Measurements from ENCODE around the gene BAIAP3. TPM values are rescaled to one million over a fixed set of nuclear protein-coding genes. Genes with fewer than 3 reads are reported as not detected.

Gene BAIAP3
- polyA plus RNA-seq, 1 experiment, result 0.19 TPM

DNA sequence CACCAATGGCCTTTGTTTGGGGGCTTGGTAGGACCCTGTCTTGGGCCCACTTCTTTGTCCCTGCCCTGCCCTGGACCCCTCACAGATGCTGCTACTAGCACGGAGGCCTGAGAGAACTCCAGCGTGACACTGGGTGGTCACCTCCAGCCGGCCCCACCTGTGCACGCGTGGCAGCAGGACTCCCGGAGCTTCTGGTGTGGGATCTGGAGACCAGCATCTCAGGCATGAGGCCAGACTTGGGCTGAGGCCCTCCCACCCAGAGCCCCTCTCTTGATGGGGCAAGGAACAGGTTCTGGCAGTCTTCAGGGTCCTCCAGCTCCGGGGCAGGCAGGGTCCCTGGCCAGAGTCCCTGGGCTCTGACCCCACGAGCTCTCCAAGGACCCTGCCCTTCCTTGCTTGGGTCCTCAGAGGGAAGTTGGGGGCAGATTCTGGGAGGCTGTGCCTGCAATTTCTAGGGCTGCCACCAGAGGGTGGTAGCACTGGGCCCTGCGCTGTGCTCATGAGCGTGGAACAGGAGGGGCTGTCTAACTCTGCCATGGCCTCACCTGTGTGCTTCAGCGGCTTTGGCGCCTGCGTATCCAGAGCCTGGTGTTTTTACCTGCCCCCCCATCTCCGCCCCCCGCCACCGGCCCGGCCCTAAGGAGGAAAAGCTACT is 3.1 kb upstream of the BAIAP3 start:
- Histone ChIP-seq H3K9me3 (ENCODE audit: control insufficient read depth, insufficient read depth, low read length) (peaks cover 8% of the 10 kb centered on the region), H3K27ac (ENCODE audit: low read depth, low read length) (no peak overlapping the region), H3K4me3 (ENCODE audit: low read depth, low read length) (no peak overlapping the region), H3K27me3 (ENCODE audit: control insufficient read depth, insufficient read depth, low read length) (peaks cover 47% of the 10 kb centered on the region)
- POLR2A ChIA-PET, result interaction anchor here (0.5 to 0.7 kb wide), 2 partner anchors 9 to 79 kb away, joined by 3 to 4 read pairs; no protein-coding TSS in a partner anchor
- TF ChIP-seq, protein P1, sequence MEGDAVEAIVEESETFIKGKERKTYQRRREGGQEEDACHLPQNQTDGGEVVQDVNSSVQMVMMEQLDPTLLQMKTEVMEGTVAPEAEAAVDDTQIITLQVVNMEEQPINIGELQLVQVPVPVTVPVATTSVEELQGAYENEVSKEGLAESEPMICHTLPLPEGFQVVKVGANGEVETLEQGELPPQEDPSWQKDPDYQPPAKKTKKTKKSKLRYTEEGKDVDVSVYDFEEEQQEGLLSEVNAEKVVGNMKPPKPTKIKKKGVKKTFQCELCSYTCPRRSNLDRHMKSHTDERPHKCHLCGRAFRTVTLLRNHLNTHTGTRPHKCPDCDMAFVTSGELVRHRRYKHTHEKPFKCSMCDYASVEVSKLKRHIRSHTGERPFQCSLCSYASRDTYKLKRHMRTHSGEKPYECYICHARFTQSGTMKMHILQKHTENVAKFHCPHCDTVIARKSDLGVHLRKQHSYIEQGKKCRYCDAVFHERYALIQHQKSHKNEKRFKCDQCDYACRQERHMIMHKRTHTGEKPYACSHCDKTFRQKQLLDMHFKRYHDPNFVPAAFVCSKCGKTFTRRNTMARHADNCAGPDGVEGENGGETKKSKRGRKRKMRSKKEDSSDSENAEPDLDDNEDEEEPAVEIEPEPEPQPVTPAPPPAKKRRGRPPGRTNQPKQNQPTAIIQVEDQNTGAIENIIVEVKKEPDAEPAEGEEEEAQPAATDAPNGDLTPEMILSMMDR (IDR thresholded peaks at IDR 0.05; ENCODE audit: low read depth, low read length), result peak; percentile 42
- no peak for DNase-seq (ENCODE audit: low read depth, low spot score)
- CTCF ChIA-PET, result interaction anchor here (0.5 to 0.7 kb wide), 6 partner anchors 10 to 1176 kb away, joined by 3 to 4 read pairs (median 4); no protein-coding TSS in a partner anchor

- Histone ChIP-seq H3K4me3 (ENCODE audit: low read depth, low read length) (no peak overlapping the region), H3K9me3 (ENCODE audit: control insufficient read depth, insufficient read depth, low read length) (peaks cover 8% of the 10 kb centered on the region), H3K27me3 (ENCODE audit: control insufficient read depth, insufficient read depth, low read length) (peaks cover 54% of the 10 kb centered on the region), H3K27ac (ENCODE audit: low read depth, low read length) (no peak overlapping the region)
- DNase-seq (ENCODE audit: low read depth, low spot score), result no peak
- CTCF ChIA-PET, result interaction anchor here (0.6 to 0.7 kb wide), 4 partner anchors 11 to 276 kb away, joined by 3 to 4 read pairs (median 4); no protein-coding TSS in a partner anchor
- TF ChIP-seq, protein P1 (IDR thresholded peaks at IDR 0.05; ENCODE audit: low read depth, low read length), result no peak
- POLR2A ChIA-PET, result no interaction called here
Measured at GRCh38 chr16:1330931-1331711, 2.3 kb upstream of the BAIAP3 start.

- CTCF ChIA-PET, result no interaction called here
- peaks cover 8% of the 10 kb centered on the region for H3K9me3 ChIP-seq (ENCODE audit: control insufficient read depth, insufficient read depth, low read length)
- TF ChIP-seq, protein P1 (IDR thresholded peaks at IDR 0.05; ENCODE audit: low read depth, low read length), result no peak
- no peak for DNase-seq (ENCODE audit: low read depth, low spot score)
- peaks cover 59% of the 10 kb centered on the region for H3K27me3 ChIP-seq (ENCODE audit: control insufficient read depth, insufficient read depth, low read length)
- no peak overlapping the region for H3K4me3 ChIP-seq (ENCODE audit: low read depth, low read length)
- POLR2A ChIA-PET, result interaction anchor here (0.6 to 1.4 kb wide), 2 partner anchors 23 to 35 kb away, joined by 3 to 5 read pairs; partner anchors contain the start of gene UBE2I
- no peak overlapping the region for H3K27ac ChIP-seq (ENCODE audit: low read depth, low read length)
Measured at GRCh38 chr16:1331712-1332617, 1.5 kb upstream of the BAIAP3 start.

GRCh38 chr16:1332618-1333148 is 762 bp upstream of the BAIAP3 start:
- Histone ChIP-seq H3K4me3 (ENCODE audit: low read depth, low read length) (no peak overlapping the region), H3K27me3 (ENCODE audit: control insufficient read depth, insufficient read depth, low read length) (peaks cover 59% of the 10 kb centered on the region), H3K27ac (ENCODE audit: low read depth, low read length) (no peak overlapping the region), H3K9me3 (ENCODE audit: control insufficient read depth, insufficient read depth, low read length) (peaks cover 8% of the 10 kb centered on the region)
- no peak for DNase-seq (ENCODE audit: low read depth, low spot score)
- ChIA-PET POLR2A (interaction anchor here (0.6 to 1.4 kb wide), 2 partner anchors 23 to 35 kb away, joined by 3 to 5 read pairs; partner anchors contain the start of gene UBE2I), CTCF (no interaction called here)
- TF ChIP-seq, protein P1 (IDR thresholded peaks at IDR 0.05; ENCODE audit: low read depth, low read length), result no peak
